HepG2 (cell line): Measurements from ENCODE around the gene HNRNPAB. TPM values are rescaled to one million over a fixed set of nuclear protein-coding genes. Genes with fewer than 3 reads are reported as not detected.

Experiments used
- ARNTL ChIP-seq: sonication (generic); formaldehyde crosslinking; IDR thresholded peaks from 2 replicates; pipeline ENCODE4 v1.4.0; 2020; ENCODE audit warnings: mild to moderate bottlenecking, missing genetic modification reagents
- ATF3 ChIP-seq: sonication (generic); formaldehyde crosslinking; IDR thresholded peaks from 2 replicates; pipeline ENCODE4 v1.4.0; 2020; ENCODE audit warnings: missing genetic modification reagents
- ATF4 ChIP-seq, 2 experiments: fragments of 450-650 bp in 1 of 2; sonication (generic) in 1 of 2; formaldehyde crosslinking; IDR thresholded peaks; 2 replicates each; pipeline versions ENCODE4 v1.5.0 to v1.8.0; 2020 to 2022; ENCODE audit warnings: mild to moderate bottlenecking in 1 of 2, missing genetic modification reagents in 1 of 2
- CHCHD3 ChIP-seq: sonication (generic); formaldehyde crosslinking; IDR thresholded peaks from 2 replicates; pipeline ENCODE4 v1.8.0; 2022; ENCODE audit warnings: mild to moderate bottlenecking, missing genetic modification reagents, moderate library complexity
- CSRNP1 ChIP-seq: sonication (generic); formaldehyde crosslinking; IDR thresholded peaks from 2 replicates; pipeline ENCODE4 v1.8.1; 2023; ENCODE audit warnings: mild to moderate bottlenecking, missing genetic modification reagents
- ETV6 ChIP-seq: sonication (generic); formaldehyde crosslinking; conservative IDR thresholded peaks from 2 replicates; pipeline ENCODE4 v1.4.0; 2020; ENCODE audit warnings: missing genetic modification reagents
- HOXA3 ChIP-seq: sonication (generic); formaldehyde crosslinking; IDR thresholded peaks from 2 replicates; pipeline ENCODE4 v1.5.0; 2020; ENCODE audit warnings: missing genetic modification reagents
- LCORL ChIP-seq, 2 experiments: fragments of 450-650 bp in 1 of 2; sonication (generic) in 1 of 2; formaldehyde crosslinking in 1 of 2; IDR thresholded peaks; 2 replicates each; pipeline versions ENCODE4 v1.5.0 to v1.6.1; 2017 to 2020; ENCODE audit warnings: antibody characterized with exemption in 1 of 2, missing genetic modification reagents in 1 of 2
- MAX ChIP-seq: IDR thresholded peaks from 2 replicates; pipeline ENCODE4 v1.6.1; 2012; ENCODE audit warnings: inconsistent platforms
- MZF1 ChIP-seq: sonication (generic); formaldehyde crosslinking; IDR thresholded peaks from 2 replicates; pipeline ENCODE4 v1.8.1; 2023; ENCODE audit warnings: mild to moderate bottlenecking, missing genetic modification reagents, borderline replicate concordance
- NONO ChIP-seq, 2 experiments: fragments of 450-650 bp in 1 of 2; sonication (generic) in 1 of 2; formaldehyde crosslinking in 1 of 2; IDR thresholded peaks in 1 of 2; conservative IDR thresholded peaks in 1 of 2; 2 replicates each; pipeline versions ENCODE4 v1.6.1 to v1.8.0; 2017 to 2022; ENCODE audit warnings: mild to moderate bottlenecking in 1 of 2, missing genetic modification reagents in 1 of 2, moderate library complexity in 1 of 2
- PLRG1 ChIP-seq: fragments of 450-650 bp; conservative IDR thresholded peaks from 2 replicates; pipeline ENCODE4 v1.6.1; 2016
- RXRB ChIP-seq: IDR thresholded peaks from 2 replicates; pipeline ENCODE4 v1.6.1; 2016; ENCODE audit warnings: borderline replicate concordance, missing genetic modification reagents, missing compliant biosample characterization
- ZBED4 ChIP-seq: sonication (generic); formaldehyde crosslinking; IDR thresholded peaks from 2 replicates; pipeline ENCODE4 v1.4.0; 2020; ENCODE audit warnings: missing genetic modification reagents, borderline replicate concordance
- ZFP36L2 ChIP-seq: sonication (generic); formaldehyde crosslinking; IDR thresholded peaks from 2 replicates; pipeline ENCODE4 v1.4.0; 2020; ENCODE audit warnings: missing genetic modification reagents
- ZNF205 ChIP-seq: IDR thresholded peaks from 2 replicates; pipeline ENCODE4 v1.6.1; 2018; ENCODE audit warnings: missing biosample characterization, missing genetic modification reagents
- ZNF383 ChIP-seq: sonication (generic); formaldehyde crosslinking; IDR thresholded peaks from 2 replicates; pipeline ENCODE4 v1.4.0; 2020; ENCODE audit warnings: missing genetic modification reagents, mild to moderate bottlenecking, borderline replicate concordance
- ZNF543 ChIP-seq: sonication (generic); formaldehyde crosslinking; IDR thresholded peaks from 2 replicates; pipeline ENCODE4 v1.4.0; 2020; ENCODE audit warnings: mild to moderate bottlenecking, missing genetic modification reagents
- ZNF589 ChIP-seq: sonication (generic); formaldehyde crosslinking; conservative IDR thresholded peaks from 2 replicates; pipeline ENCODE4 v1.8.0; 2022; ENCODE audit warnings: mild to moderate bottlenecking, moderate library complexity, missing genetic modification reagents
- ZNF841 ChIP-seq: sonication (generic); formaldehyde crosslinking; IDR thresholded peaks from 2 replicates; pipeline ENCODE4 v1.8.1; 2023; ENCODE audit warnings: missing genetic modification reagents, borderline replicate concordance
- polyA plus RNA-seq, 8 experiments: library from polyadenylated mRNA; depleted of rRNA in 3 of 8; stranded (reverse) in 7 of 8; unstranded in 1 of 8; fragments of >200 nt; fragmentation: Illumina TruSeq in 4 of 8; extraction: Trizol in 4 of 8; gene quantifications; 2 replicates each; pipeline versions ENCODE4 v1.2.1 to v1.2.3, GENCODE V29; 2011 to 2016; ENCODE audit warnings: low read depth in 4 of 8, missing spikeins in 1 of 8, mixed read lengths in 1 of 8; ENCODE audit not compliant: insufficient read depth in 1 of 8
- total RNA-seq, 5 experiments: library from RNA; depleted of rRNA; stranded (reverse); fragments of >200 nt; fragmentation: Illumina TruSeq; extraction: Trizol; gene quantifications; 2 replicates each; pipeline ENCODE4 v1.2.3, GENCODE V29; 2016; ENCODE audit warnings: low read depth in 1 of 5

Gene HNRNPAB
- total and polyA plus RNA-seq, 2 of the 13 experiments (the other 11 are each of a cell fraction or from before 2014, with no cell fraction given), result 62.6 to 111 TPM

GRCh38 chr5:178232124-178232919 lies 28.0 kb downstream of the HNRNPAB start, which contains the start of gene PHYKPL (continued):
- TF ChIP-seq HOXA3 (peak; percentile 66), ZBED4 (CRISPR knock-in tag) (peak; percentile 84; the same call in 1 of the 2 replicates), ARNTL (no peak), CHCHD3 (CRISPR knock-in tag) (no peak), ATF4 (CRISPR knock-in tag; IDR thresholded peaks at IDR 0.05) (no peak; a peak in 2 of 4 replicates), MZF1 (no peak), NONO (IDR thresholded peaks at IDR 0.05) (no peak), NONO (CRISPR knock-in tag; conservative IDR thresholded peaks at IDR 0.05) (peak; percentile 40), ATF3 (0 out of 2 replicates have a peak, but pooled peaks have one; percentile 40), ZNF205 (CRISPR knock-in tag) (no peak), ZNF589 (CRISPR knock-in tag) (peak; percentile 66; the same call in 1 of the 2 replicates), CSRNP1 (peak; percentile 32; the same call in 1 of the 2 replicates), RXRB (CRISPR knock-in tag) (0 out of 2 replicates have a peak, but pooled peaks have one; percentile 11), ZNF543 (peak; percentile 71; the same call in 1 of the 2 replicates), PLRG1 (no peak), ETV6 (CRISPR knock-in tag) (peak; percentile 59; the same call in 1 of the 2 replicates), MAX (peak; percentile 72), ZNF841 (CRISPR knock-in tag) (peak; percentile 54; the same call in 1 of the 2 replicates), ZFP36L2 (CRISPR knock-in tag) (no peak), LCORL (IDR thresholded peaks at IDR 0.05) (no peak), LCORL (CRISPR knock-in tag; IDR thresholded peaks at IDR 0.05) (no peak), ZNF383 (no peak; the same call in 1 of the 2 replicates)
